Hair follicle dermal papilla cell (primary cell): Measurements from ENCODE around the gene RPS13. TPM values are rescaled to one million over a fixed set of nuclear protein-coding genes. Genes with fewer than 3 reads are reported as not detected.
A peak's percentile ranks its signal among the peaks of the same experiment; 100 is the strongest.

Source experiments
- small RNA-seq: library from RNA; depleted of rRNA; stranded (forward); fragments of <200 nt; gene quantifications from one replicate; pipeline ENCODE3, GENCODE V24; 2012
- total RNA-seq: library from RNA; depleted of rRNA; stranded (reverse); fragments of >200 nt; gene quantifications from 2 replicates; pipeline ENCODE4 v1.2.3, GENCODE V29; 2012

The RPS13 gene
- total RNA-seq: 369 and 389 TPM in 2 replicates

DNA sequence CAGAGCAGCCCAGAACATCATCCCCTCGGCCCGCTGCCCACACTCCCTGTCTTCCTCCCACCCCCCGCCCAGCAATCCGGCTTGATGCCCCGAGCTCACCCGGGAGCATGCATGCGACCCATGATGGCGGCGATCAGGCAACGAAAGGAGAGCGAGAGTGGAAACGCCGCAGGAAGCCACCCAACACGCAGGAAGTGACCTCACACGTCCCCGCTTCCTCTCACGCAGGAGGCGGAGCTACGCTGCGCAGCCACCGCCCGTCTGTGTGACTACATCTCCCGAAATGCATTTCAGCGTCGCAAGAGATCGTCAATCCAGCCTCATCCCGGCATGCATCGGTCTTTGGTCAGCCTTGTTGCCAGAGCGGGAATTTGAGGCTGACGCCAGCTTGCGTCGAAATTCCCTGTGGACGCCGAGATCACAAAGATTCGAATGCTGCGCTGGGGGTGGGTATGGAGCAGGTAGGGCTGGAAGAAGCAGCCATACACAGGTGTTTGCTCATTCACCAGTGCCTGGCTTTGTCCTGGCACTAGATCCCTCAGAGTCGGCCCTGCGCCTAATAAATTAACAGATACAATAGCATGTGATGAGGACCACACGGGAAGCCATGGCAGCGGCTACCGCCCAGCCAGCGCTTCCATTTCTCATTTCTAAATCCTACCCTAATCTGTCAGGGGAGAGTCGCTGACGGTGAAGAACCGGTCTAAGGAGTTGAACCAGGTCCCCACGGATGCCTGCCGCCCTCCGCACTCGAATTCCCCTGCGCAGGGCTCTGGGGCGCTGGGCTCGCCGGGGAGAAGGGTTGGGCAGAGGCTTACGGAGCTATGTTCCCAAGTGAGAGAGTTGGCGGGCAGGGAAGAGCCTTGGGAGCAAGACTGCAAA is at the start of gene RPS13:
Gene RPS13 (minus strand): TSS at position 148 of the 882 bp plus-strand sequence. CDS start 26 bp downstream, at position 122.

Small RNA genes within 50 kb of the gene (small RNA-seq; reads per million reads assigned to genes)
- gene RNU6-593P (not detected), gene SNORD14A (2,502 reads per million, percentile 100 among the genes with 10 or more reads in this experiment), gene SNORD14B (not detected)

Other genes with a start within 250 kb of the RPS13 start
- gene PLEKHA7, start 63.3 kb downstream of the RPS13 start, total RNA-seq: 0.32 and 0.61 TPM in 2 replicates
- gene PIK3C2A, start 130.3 kb upstream of the RPS13 start, total RNA-seq: 45.5 and 63.6 TPM in 2 replicates
- gene NUCB2, start 199.1 kb upstream of the RPS13 start, total RNA-seq: 51.0 and 62.1 TPM in 2 replicates